Mesothelial cell of epicardium (in vitro differentiated cells): ENCODE results near the gene DOCK10. TPM values are rescaled to one million over a fixed set of nuclear protein-coding genes. Genes with fewer than 3 reads are reported as not detected.

Source experiments
- DNase-seq, 2 experiments: peaks; one replicate each; pipeline ENCODE4 v3.0.0; 2021; ENCODE audit warnings: low spot score in 2 of 2; ENCODE audit not compliant: unreplicated experiment in 2 of 2
- H3K27ac Mint-ChIP-seq: 2 replicates; pipeline ENCODE4 v1.8.0; 2021; ENCODE audit warnings: mixed read lengths
- H3K27me3 Mint-ChIP-seq: 2 replicates; pipeline ENCODE4 v1.8.0; 2021; ENCODE audit warnings: low read depth, mixed read lengths
- H3K36me3 Mint-ChIP-seq: 2 replicates; pipeline ENCODE4 v1.8.0; 2021; ENCODE audit warnings: mixed read lengths
- H3K4me1 Mint-ChIP-seq: 2 replicates; pipeline ENCODE4 v1.8.0; 2021; ENCODE audit warnings: mixed read lengths
- H3K4me3 Mint-ChIP-seq: 2 replicates; pipeline ENCODE4 v1.8.0; 2021; ENCODE audit warnings: mild to moderate bottlenecking, moderate library complexity, mixed read lengths
- H3K9me3 Mint-ChIP-seq: 2 replicates; pipeline ENCODE4 v1.8.0; 2021; ENCODE audit warnings: mixed read lengths
- CTCF ChIP-seq: fragments of 200-600 bp; sonication (generic); IDR thresholded peaks from one replicate; pipeline ENCODE4 v1.5.0; 2021; ENCODE audit warnings: antibody characterized with exemption; ENCODE audit not compliant: unreplicated experiment
- total RNA-seq: library from RNA; stranded (reverse); gene quantifications from 3 replicates; pipeline ENCODE4 v1.2.1, GENCODE V29; 2021

Gene DOCK10
- total RNA-seq, 1 donor from 2014 or later = 2.4 TPM

- Mint-ChIP-seq H3K36me3 (no peaks in the 10 kb centered on the region), H3K27ac (no peak overlapping the region), H3K27me3 (no peaks in the 10 kb centered on the region), H3K4me3 (no peak overlapping the region), H3K9me3 (no peaks in the 10 kb centered on the region), H3K4me1 (peaks cover 11% of the 10 kb centered on the region)
- no peak for TF ChIP-seq CTCF
- no peak for DNase-seq
Measured at GRCh38 chr2:224849264-224849663, 193.0 kb downstream of the DOCK10 start.

- H3K27ac Mint-ChIP-seq = no peak overlapping the region
- TF ChIP-seq CTCF = no peak
- no peaks in the 10 kb centered on the region for H3K27me3 Mint-ChIP-seq
- no peaks in the 10 kb centered on the region for H3K9me3 Mint-ChIP-seq
- H3K36me3 Mint-ChIP-seq = no peaks in the 10 kb centered on the region
- peak in 1 of 2 experiments; percentile 43 for DNase-seq
- peaks cover 11% of the 10 kb centered on the region for H3K4me1 Mint-ChIP-seq
- H3K4me3 Mint-ChIP-seq = no peak overlapping the region
Measured at GRCh38 chr2:224847961-224848850, 194.1 kb downstream of the DOCK10 start.

- H3K4me1 Mint-ChIP-seq = peaks cover 11% of the 10 kb centered on the region
- H3K27ac Mint-ChIP-seq = no peak overlapping the region
- H3K27me3 Mint-ChIP-seq = peaks cover 1% of the 10 kb centered on the region
- H3K9me3 Mint-ChIP-seq = no peaks in the 10 kb centered on the region
- H3K36me3 Mint-ChIP-seq = no peaks in the 10 kb centered on the region
- no peak for DNase-seq
- no peak overlapping the region for H3K4me3 Mint-ChIP-seq
- no peak for TF ChIP-seq CTCF
Measured at GRCh38 chr2:224847381-224847780, 194.9 kb downstream of the DOCK10 start.

GRCh38 chr2:224846686-224847085, 195.6 kb downstream of the DOCK10 start:
- Mint-ChIP-seq H3K36me3 (no peaks in the 10 kb centered on the region), H3K27ac (no peak overlapping the region), H3K4me3 (no peak overlapping the region), H3K4me1 (peaks cover 6% of the 10 kb centered on the region), H3K27me3 (peaks cover 1% of the 10 kb centered on the region), H3K9me3 (no peaks in the 10 kb centered on the region)
- no peak for TF ChIP-seq CTCF
- no peak for DNase-seq

- TF ChIP-seq CTCF = no peak
- Mint-ChIP-seq H3K4me1 (peaks cover 5% of the 10 kb centered on the region), H3K9me3 (no peaks in the 10 kb centered on the region), H3K27me3 (peaks cover 1% of the 10 kb centered on the region), H3K27ac (no peak overlapping the region), H3K36me3 (no peaks in the 10 kb centered on the region), H3K4me3 (no peak overlapping the region)
- no peak for DNase-seq
Measured at GRCh38 chr2:224846161-224846560, 196.1 kb downstream of the DOCK10 start.
